Right lobe of liver (tissue), 6 donors: ENCODE data around the gene TP53. TPM values are rescaled to one million over a fixed set of nuclear protein-coding genes. Genes with fewer than 3 reads are reported as not detected.

Source experiments
- ATAC-seq, 4 donors: fragments of 200-7000 bp; cut with Tn5 transposase; one replicate each; pipeline ENCODE4 v1.9.1; 2020; ENCODE audit warnings: mild to moderate bottlenecking in 4 of 4, moderate library complexity in 4 of 4
- DNase-seq, 3 donors: peaks; one replicate each; pipeline ENCODE4 v3.0.0-alpha.2; 2020
- H3K27ac ChIP-seq, 3 donors: fragments of 200-600 bp; one replicate each; pipeline ENCODE4 v1.8.0; 2022
- H3K27me3 ChIP-seq, 2 donors: fragments of 200-600 bp; one replicate each; pipeline ENCODE4 v1.8.0; 2022
- H3K36me3 ChIP-seq, 4 donors: fragments of 200-600 bp; sonication (generic) in 1 of 4; one replicate each; pipeline versions ENCODE4 v1.5.1 to v1.8.0; 2017 to 2022; ENCODE audit warnings: control low read depth in 1 of 4
- H3K4me1 ChIP-seq, 4 donors: fragments of 200-600 bp; sonication (generic) in 1 of 4; one replicate each; pipeline versions ENCODE4 v1.5.1 to v1.8.0; 2017 to 2022; ENCODE audit warnings: control low read depth in 1 of 4
- H3K4me3 ChIP-seq, 3 donors: fragments of 200-600 bp; one replicate each; pipeline ENCODE4 v1.8.0; 2022
- H3K9me3 ChIP-seq, 4 donors: fragments of 200-600 bp; sonication (generic) in 1 of 4; one replicate each; pipeline versions ENCODE4 v1.5.1 to v1.8.0; 2017 to 2022; ENCODE audit warnings: control low read depth in 1 of 4
- CTCF ChIP-seq, 4 donors: fragments of 200-600 bp in 3 of 4; fragments of 450-650 bp in 1 of 4; IDR thresholded peaks; one replicate each; pipeline versions ENCODE4 v1.5.1 to v1.8.0; 2016 to 2022; ENCODE audit warnings: antibody characterized with exemption in 4 of 4, mild to moderate bottlenecking in 2 of 4
- POLR2A ChIP-seq: fragments of 450-650 bp; IDR thresholded peaks from one replicate; pipeline ENCODE4 v1.6.1; 2017; ENCODE audit warnings: antibody characterized with exemption, mild to moderate bottlenecking
- WGBS: methylation state at CpG from one replicate; pipeline ENCODE4 v1.1.6; 2018; ENCODE audit warnings: low coverage, low lambda C conversion rate; ENCODE audit not compliant: insufficient coverage; ENCODE audit errors: missing lambda C conversion rate; 5-methylcytosine and 5-hydroxymethylcytosine counted together
- intact Hi-C, 2 donors: fragments of 100-400 bp; cut with DNase I; formaldehyde crosslinking; loops; one replicate each; pipeline versions ENCODE4 v1.11.2 to v1.14.1; 2022
- total RNA-seq, 6 experiments: library from RNA; depleted of rRNA in 2 of 6; stranded (reverse); fragments of >200 nt in 2 of 6; fragmentation: NEBNext Ultra II Directional in 3 of 6; extraction: Animal tissue kit (Norgen Biotek cat#: 25700) in 3 of 6; gene quantifications; one replicate each; pipeline versions ENCODE4 v1.1.0 to v1.2.4, GENCODE V29; 2016 to 2023
- donor health status: DM: no; HTN: yes; CAD: no.
- donor health status: DM: no; HTN: no; CAD: no.
- donor health status: DM: no; HTN: no; CAD: no.
- donor health status: DM: no; HTN: yes; CAD: no.
- donor health status: DM: no; HTN: yes; CAD: no.

Gene TP53
- total RNA-seq, 6 experiments from 2014 or later = 12.9 to 30.0 (median 23.0) TPM

GRCh38 chr17:7632492-7632894, 54.8 kb downstream of the TP53 start:
- intact Hi-C loops = loop anchor here (10.0 kb wide), 1 partner anchor 52 kb away; the partner anchor contains the start of genes TP53 (in 2 of the 2) and WRAP53 (in 2 of the 2)
- Histone ChIP-seq H3K4me3 (no peak overlapping the region), H3K9me3 (no peaks in the 10 kb centered on the region), H3K4me1 (peaks cover 0 to 47% (median 19%) of the 10 kb centered on the region in 4 donors), H3K27me3 (no peaks in the 10 kb centered on the region), H3K36me3 (no peaks in the 10 kb centered on the region), H3K27ac (peak overlapping the region in 2 of 3 donors; percentile 77)
- TF ChIP-seq POLR2A = no peak
- peak; percentile 41 to 51 (median 44) for TF ChIP-seq CTCF (IDR thresholded peaks at IDR 0.05)
- peak in 2 of 3 donors; percentile 56 to 59 for DNase-seq
- ATAC-seq = peak; percentile 29 to 43 (median 32)
- WGBS = 48% methylated on average over 6 of the region's 6 CpGs

- H3K4me1 ChIP-seq = peaks cover 0 to 48% (median 20%) of the 10 kb centered on the region in 4 donors
- H3K27me3 ChIP-seq = no peaks in the 10 kb centered on the region
- no peaks in the 10 kb centered on the region for H3K36me3 ChIP-seq
- ATAC-seq (peak; percentile 37 to 57 (median 52)), DNase-seq (peak; percentile 80 to 90 (median 88))
- no peaks in the 10 kb centered on the region for H3K9me3 ChIP-seq
- H3K4me3 ChIP-seq = peak overlapping the region in 1 of 3 donors; percentile 26
- WGBS = 18% methylated on average over 4 of the region's 11 CpGs
- peak overlapping the region in 2 of 3 donors; percentile 77 for H3K27ac ChIP-seq
- intact Hi-C loops = loop anchor here (10.0 kb wide), 1 partner anchor 53 kb away; the partner anchor contains the start of genes TP53 (in 2 of the 2) and WRAP53 (in 2 of the 2)
- no peak for TF ChIP-seq CTCF (IDR thresholded peaks at IDR 0.05)
- no peak for TF ChIP-seq POLR2A
These were observed 55.6 kb downstream of the TP53 start for GRCh38 chr17:7631398-7632380.

- Histone ChIP-seq H3K4me3 (no peak within 1 kb of the TSS), H3K27me3 (no peaks in the 10 kb centered on the region), H3K4me1 (peaks cover 0 to 64% (median 24%) of the 10 kb centered on the region in 4 donors), H3K36me3 (no peaks in the 10 kb centered on the region), H3K9me3 (no peaks in the 10 kb centered on the region), H3K27ac (peak within 1 kb of the TSS in 1 of 3 donors; percentile 91)
- ATAC-seq = no peak
- TF ChIP-seq CTCF (IDR thresholded peaks at IDR 0.05) (no peak), POLR2A (no peak)
- DNase-seq = peak in 1 of 3 donors; percentile 57
- WGBS = 20% methylated on average over 8 of the region's 13 CpGs
- intact Hi-C loops = loop anchor here (10.0 kb wide), 1 partner anchor 55 kb away; the partner anchor contains the start of genes TP53 (in 2 of the 2) and WRAP53 (in 2 of the 2)
These were observed 57.2 kb downstream of the TP53 start, which contains the start of gene SHBG for GRCh38 chr17:7629939-7630571. Gene SHBG, plus strand, starts transcription at chr17:7630135. Its CDS starts 38 bp downstream, at chr17:7630173.
